NCI-H2227 (cell line): Measurements from ENCODE around the gene BAHCC1.

Experiments used
- DNase-seq: peaks from one replicate; lab custom pipeline; 2025; ENCODE audit not compliant: unreplicated experiment; lab: John Stamatoyannopoulos, UW

Gene BAHCC1

DNA sequence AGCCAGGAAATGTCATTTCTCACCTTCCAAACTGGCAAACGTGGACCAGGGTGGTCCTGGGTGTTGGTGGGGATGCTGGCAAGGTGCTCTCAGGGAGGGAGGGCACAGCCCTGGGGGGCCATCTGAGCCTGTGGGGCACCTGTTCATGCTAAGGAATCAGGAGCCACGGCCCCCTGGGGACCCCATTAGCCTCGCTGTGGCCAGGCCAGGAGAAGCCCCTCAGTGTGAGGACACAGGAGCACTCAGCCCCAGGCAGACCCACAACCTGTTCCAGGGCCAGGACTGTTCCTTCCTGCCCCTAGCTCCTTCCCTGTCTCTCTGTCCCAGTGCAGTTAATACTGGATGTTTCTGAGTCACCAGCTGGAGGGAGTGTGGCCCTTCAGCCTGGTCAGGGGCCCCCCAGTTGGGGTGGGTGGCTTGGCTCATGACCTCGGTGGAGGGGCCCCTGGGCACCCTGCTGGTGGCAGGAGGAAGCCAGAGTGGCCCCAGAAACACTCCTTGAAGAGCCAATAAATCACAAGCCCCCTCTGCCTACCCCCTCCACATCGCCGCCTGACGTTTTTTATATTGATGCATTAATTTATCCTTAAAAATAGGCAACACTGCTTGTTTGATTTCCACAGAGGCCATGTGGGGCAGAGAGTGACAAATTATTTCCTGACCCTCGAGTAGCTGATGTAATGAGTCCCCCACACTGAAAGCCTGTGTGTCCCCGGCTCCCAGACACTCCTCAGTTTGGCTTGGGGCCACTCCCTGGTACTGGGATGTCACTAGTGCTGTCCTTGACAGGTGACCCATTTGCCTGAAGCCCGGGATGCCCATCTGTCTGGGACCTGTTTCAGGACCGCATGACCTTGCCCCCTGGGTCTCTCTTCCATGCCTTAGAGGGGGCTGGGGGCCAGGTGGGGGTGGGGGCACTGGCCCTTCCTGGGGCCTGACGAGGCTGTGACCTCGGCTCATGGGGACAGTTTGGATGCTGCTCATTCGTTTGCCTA lies 95.0 kb downstream of the BAHCC1 start:
- DNase-seq, result no peak

DNA sequence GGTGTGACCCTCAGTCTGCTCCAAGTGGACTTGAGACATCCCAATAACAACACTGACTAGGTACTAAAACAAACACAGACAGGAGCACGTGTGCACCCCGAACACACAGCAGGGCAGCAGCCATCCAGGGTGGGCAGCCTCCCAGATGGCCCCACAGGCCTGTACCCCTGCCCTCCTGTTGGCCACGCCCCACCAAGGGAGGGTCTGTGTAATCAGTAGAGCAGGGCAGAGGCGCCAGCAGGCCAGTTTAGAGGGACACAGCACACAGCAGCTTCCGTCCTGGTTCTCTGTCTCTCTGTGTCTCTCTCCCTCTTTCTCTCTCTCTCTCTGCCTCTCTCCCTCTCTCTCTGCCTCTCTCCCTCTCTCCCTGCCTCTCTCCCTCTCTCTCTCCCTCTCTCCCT lies 95.9 kb downstream of the BAHCC1 start:
- no peak for DNase-seq

DNA sequence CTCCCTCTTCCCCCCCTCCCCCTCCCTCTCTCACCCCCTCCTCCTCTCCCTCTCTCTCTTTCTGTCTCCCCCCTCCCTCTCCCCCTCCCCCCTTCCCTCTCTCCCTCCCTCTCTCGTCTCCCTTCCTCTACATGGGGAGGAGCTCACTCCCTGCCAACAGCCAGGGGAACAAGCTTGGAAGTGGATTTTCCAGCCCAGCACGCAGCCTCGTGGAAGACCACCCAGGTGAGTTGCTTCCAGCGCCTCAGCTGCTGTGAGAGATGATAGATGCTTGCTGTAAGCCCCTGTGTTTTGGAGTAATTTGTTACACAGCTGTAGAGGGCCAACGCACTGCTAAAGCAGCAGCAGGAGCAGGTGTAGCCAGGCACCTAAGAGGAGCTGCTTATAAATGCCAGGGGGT lies 96.5 kb downstream of the BAHCC1 start:
- no peak for DNase-seq

DNA sequence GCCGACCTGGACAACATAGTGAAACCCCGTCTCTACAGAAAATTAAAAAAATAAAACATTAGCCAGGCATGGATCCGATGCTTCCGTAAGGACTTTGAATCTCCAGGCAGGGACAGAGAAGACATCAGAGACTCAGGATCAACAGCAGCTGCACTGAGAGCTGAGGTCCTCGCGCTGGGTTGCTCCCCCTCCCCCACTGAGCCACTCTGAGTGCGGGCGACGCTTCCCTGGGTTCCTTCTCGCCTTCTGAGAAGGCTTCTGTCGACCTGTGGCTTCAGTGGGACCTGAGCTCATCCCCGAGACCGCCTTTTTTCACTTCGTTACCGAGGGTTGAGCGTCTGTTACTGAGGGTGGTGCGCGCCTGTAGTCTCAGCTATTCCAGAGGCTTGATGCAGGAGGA lies 96.9 kb downstream of the BAHCC1 start:
- no peak for DNase-seq

DNA sequence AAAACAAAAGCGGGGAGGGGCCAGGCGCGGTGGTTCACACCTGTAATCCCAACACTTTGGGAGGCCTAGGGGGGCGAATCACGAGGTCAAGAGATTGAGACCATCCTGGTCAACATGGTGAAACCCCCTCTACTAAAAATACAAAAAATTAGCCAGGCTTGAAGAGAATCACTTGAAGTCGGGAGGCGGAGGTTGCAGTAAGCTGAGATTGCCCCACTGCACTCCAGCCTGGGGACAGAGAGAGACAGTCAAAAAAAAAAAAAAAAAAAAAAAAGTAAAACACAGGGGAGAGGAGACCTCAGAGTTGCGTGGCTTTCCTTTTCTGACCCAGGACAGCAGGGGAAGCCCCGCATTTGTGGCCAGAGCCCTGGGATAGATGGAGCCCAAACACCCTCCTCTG lies 97.4 kb downstream of the BAHCC1 start:
- DNase-seq, result no peak

DNA sequence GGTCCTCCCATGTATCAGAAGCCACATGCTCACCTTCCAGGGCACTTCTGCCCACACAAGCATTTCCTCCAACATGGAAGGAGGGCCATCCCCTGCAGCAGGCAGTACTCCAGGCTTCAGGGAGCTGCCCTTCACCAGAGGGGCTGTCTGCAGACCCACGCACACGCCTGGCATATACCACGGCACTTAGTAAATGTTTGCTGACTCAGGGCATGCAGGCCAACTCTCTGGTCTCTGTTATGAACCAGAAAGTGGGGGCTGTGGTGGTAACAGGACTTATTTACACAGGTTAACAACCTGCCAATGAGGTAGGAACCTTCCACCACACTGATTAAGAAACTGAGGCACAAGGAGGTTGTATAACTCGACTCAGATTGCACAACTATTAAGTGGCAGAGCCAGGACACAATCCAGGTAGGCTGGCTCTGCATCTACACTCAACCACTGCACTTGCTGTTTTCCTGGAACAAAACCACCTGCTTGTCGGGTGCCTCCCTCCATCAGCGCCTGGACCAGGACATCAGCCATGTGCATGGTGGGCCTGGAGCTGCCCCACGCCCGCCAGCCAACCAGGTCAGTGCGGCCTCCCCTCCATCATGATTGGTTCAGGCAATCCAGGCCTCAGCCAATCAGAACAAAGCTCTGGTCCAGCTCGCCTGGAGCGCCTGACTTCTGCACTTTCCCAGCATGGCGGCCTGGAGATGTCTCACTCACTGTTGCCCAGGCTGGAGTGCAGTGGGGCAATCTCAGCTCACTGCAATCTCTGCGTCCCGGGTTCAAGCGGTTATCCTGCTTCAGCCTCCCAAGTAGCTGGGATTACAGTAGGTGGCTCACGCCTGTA lies 98.2 kb downstream of the BAHCC1 start:
- DNase-seq, result no peak

DNA sequence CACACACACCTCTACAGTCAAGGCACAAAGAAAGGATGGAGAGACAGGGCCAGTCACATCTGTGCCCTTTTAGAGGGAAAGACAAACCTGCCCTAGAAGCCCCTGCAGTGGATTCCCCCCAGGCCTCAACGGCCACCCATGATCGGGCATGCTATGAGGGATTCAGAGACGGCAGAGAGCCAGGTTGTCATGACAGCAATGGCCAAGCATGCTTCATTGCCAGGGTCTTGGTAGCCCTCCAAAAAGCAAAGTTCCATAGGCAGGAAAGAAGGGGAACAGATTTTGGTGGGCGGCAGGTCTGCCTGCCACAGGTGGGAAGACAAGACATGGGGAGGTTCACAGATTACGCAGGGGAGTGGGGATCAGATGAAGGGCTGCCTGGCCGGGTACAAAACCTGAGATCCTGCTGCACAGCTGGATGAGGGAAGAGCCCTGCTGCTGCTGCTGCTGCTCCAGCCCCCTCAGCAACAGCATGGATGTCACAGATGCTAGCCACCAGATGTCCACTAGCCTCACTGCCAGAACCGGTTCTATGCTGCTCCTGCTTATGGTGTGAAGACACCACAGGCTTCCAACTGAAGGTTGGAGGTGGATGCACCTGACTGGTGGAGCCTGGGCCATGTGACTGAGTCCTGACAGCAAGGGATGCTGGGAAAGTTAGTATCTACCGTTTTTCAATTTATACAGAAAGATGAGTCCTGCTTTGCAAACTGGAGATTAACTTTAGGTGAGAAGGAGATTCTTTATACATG lies 99.5 kb downstream of the BAHCC1 start:
- peak; percentile 36 for DNase-seq

DNA sequence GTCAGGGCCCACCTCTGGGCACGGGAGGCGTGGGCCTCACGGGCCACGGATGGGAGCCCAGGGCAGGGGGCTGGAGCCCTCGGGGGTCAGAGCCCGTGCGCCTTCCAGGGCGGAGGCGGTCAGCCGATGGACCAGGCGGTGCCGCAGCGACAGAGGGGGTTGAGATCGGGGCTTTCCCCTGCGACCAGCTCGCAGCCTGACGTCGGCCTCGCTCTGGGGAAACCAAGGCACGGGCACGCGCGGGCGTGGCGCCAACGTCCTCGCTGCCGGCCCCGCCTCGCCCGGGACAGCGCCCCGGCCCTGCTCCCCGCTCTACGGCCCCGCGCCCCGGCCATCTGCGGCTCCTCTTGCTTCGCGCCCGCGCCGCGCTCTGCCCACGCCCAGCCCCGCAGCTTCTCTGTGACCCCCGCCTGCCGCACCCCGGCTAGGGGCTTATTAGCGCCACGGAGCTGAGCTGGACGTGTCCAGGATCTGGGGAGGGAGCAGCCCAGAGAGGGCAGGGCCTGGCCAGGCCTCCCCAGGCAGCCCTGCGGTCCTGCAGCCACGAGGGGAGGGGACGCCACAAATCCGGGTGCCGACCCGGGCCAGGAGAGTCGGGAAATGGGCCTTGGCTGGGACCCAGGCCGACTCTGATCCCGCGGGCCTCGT lies 103.8 kb downstream of the BAHCC1 start:
- no peak for DNase-seq

DNA sequence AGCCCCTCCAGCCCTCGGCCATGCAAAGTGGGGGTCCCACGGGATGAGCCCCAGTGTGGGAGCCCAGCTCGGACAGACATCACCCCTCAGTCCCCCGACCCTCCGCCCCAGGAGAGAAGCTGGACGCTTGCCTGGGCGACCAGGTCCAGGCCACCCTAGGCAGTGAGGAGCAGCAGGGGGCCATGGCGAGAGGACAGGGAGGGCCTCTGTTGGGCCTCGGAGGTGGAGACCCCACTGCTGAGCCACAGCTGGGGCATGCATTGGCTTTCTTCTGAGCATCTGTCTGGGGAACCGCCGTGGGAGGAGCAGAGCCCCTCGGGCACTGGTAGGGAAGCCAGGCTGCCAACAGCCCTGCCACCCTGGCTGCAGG lies 104.3 kb downstream of the BAHCC1 start:
- no peak for DNase-seq

DNA sequence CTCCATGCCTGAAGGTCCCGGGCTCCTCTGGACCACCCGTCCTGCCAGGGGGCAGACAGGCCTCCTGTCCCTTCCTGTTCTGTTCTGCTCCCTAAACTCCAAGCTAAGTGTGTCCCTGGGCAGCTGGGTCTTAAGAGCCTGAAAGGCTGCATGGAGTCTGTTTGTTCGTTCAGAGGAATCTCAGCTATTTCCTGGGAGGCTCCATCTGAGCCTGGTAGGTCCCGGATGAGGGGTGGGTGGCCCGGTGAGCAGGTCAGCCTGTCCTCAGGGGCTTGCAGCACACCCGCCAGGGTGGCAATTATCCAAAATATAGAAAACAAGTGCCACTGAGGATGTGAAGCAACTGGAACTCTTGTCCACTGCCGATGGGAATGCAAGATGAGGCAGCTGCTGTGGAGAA lies 104.8 kb downstream of the BAHCC1 start:
- no peak for DNase-seq

DNA sequence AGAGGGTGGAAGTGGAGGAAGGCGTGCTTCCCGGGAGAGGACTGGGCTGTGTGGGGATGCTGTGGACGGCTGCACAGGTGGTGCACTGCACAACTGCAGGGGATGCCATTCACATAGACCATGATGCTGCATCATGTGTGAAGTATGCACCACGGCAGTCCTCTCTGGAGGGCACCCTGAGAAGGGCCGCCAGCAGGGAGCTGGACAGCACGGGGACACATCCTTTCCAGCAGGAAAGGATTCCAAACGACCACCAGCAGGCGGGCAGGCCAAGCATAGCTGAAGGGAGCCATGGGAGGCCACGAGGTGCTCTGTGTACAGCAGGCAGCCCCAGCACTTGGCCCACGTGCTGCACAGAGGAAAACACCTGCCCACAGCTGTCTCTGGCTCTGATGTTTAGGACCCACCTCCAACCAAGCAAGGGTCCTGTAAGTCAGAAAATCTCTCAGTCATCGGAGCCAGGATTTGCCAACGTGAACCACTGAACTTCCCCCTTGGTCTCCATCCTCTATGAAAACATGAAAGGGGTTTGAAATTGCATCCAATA lies 107.3 kb downstream of the BAHCC1 start:
- DNase-seq, result no peak

DNA sequence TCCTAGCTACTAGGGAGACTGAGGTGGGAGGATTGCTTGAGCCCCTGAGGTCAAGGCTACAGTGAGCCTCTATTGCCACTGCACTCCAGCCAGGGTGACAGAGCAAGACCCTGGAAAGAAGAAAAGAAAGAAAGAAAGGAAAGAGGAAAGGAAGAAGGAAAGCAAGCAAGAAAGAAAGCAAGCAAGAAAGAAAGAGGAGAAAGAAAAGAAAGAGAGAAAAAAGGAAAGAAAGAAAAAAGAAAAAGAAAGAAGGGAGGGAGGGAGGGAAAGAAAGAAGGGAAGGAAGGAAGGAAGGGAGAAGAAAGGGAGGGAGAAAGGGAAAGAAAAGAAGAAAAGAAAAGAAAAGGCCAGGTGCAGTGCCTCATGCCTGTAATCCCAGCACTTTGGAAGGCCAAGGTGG lies 108.4 kb downstream of the BAHCC1 start:
- DNase-seq, result no peak

DNA sequence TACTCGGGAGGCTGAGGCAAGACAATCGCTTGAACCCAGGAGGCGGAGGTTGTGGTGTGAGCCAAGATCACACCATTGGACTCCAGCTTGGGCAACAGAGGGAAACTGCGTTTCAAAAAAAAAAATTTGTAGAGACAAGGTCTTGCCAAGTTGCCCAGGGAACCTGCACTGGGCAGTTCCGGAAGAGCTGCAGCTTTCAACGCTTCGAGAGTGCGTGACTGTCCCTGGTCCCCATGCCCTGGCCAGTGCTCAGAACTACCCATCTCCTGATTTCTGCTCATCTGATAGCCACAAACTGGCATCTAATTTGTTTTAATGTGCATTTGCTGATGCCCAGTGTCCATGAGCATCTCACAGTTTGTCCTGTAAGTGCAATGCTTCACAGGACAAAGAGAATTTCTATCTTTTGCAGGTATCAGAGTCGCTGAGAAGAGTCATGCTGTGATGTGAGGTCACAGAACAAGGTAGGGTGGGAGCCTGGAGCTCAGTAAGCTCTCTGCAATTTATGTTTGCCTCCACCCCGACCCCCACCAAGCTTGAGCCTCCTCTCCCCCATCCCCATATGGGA lies 113.5 kb downstream of the BAHCC1 start:
- DNase-seq, result no peak

DNA sequence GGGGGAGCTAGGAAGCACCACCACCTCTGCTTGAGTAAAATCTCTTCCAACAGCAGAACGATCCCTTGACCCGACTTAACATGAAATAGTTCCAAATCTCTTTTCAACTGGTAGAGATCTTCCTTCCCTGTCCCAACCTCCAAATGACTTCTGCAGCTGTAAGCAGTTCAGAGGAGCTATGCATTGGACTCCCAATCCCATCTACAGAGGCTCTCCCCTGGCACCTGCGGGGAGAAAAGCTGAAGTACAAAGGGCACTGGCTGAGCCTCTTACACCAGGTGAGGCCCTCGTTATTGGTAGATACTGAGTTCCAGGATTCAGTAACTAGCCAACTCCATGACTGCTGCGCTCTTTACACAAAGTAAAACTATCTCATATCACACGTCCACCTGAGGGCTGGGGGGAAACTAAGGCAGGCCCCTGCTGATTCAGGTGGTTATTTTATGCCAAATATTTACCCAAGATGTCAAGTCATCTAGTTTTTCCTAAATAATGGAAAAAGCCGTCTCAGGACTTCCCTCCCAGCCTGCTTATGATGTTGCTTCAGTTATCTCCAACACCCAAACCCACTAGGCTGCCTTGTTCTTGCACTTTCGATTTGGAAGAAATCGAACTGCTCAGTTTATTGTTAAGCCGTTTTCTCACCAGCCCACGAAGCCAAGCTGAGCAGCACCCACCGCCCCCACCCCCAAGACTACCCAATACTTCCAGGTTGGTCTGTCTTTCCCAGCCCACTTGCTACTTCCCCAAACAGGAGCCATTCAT lies 114.1 kb downstream of the BAHCC1 start:
- no peak for DNase-seq

DNA sequence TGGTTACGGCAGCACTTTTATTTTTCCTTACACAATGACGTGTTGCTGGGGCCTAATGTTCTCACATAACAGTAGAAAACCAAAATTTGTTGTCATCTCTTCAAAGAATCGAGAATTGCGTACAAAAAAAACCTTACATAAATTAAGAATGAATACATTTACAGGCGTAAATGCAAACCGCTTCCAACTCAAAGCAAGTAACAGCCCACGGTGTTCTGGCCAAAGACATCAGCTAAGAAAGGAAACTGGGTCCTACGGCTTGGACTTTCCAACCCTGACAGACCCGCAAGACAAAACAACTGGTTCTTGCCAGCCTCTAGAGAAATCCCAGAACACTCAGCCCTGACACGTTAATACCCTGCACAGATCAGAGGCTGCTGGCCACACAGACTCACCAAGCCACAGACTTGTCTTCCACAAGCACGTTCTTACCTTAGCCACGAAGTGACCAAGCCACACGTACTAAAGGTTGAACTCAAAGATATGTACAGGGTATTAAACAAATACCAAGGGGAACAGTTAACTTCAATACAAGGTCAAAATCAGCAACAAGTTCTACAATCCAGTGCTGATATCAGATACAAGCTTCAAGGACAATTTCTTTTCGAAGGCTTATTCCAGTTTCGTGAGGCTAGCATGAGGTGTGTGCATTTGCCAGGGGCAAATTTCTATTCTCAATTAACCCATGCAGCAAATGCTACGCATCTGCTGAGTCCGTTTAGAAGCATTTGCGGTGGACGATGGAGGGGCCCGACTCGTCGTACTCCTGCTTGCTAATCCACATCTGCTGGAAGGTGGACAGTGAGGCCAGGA lies 114.9 kb downstream of the BAHCC1 start:
- no peak for DNase-seq

DNA sequence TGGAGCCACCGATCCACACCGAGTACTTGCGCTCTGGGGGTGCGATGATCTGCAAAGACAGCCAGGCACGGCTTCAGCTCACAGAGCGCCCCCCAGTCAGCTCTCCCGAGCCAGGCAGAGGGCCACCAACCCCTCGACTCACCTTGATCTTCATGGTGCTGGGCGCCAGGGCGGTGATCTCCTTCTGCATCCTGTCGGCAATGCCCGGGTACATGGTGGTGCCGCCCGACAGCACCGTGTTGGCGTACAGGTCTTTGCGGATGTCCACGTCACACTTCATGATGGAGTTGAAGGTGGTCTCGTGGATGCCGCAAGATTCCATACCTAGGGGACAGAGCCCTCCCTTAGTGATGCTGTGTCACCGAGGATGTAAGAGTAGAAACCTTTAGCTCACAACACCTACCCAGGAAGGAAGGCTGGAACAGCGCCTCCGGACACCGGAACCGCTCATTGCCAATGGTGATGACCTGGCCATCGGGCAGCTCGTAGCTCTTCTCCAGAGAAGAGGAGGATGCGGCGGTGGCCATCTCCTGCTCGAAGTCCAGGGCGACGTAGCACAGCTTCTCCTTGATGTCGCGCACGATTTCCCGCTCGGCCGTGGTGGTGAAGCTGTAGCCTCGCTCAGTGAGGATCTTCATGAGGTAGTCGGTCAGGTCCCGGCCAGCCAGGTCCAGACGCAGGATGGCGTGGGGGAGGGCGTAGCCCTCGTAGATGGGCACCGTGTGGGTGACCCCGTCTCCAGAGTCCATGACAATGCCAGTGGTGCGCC lies 115.7 kb downstream of the BAHCC1 start:
- no peak for DNase-seq

DNA sequence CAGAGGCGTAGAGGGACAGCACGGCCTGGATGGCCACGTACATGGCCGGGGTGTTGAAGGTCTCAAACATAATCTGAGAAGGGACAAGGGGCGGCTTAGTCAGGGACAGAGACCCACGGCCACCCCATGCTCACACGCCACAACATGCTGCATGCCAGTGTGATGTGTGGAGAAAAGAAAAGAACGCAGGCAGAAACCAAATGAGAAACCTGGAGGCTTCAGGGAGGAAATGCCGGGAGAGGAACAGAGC lies 116.2 kb downstream of the BAHCC1 start:
- DNase-seq, result no peak
